Measurements from ENCODE around the gene ZNF628.

The ZNF628 gene

DNA sequence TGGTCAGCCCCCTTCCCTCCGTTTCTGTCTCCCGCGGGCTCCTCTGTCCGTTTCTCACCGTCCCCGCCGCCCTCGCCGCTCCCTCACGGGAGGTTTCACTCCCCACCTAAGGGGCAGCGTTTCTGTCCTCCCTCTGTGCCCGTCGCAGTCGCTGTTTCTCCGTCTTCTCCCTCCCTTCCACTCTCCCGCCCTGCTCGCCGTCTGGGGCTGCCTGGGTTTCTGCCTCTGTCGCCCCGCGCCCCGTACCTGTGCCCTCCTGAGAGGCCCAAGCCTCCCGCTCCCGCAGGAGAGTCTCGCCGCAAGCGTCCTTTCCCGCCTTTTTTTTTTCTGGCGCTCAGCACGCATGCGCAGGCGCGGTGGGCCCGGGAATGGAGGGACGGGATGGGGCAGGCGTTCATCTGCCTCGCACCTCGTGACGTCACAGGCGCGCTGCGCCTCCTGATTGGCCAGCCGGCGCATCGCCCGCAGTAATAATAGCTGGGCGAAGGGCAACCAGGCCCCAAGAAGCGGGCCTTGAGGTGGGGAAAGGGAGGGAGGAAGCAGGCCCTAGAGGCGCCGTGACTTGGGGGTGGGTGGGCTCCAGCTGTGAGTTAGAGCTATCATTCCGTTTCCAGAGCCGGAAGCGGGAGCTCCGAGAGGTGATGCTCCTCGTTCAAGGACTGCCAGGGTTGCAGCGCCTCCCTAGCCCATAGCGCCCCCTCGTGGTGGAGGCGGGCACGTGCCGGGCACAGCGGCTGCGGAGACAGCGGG is 27.3 kb downstream of the ZNF628 start:
- Histone ChIP-seq H3K4me1 (ENCODE audit: control insufficient read depth, insufficient read depth, low read length, poor library complexity, severe bottlenecking) (no peaks in the 10 kb centered on the region), H3K4me3 (ENCODE audit: extremely low read depth, insufficient read depth, low read length, poor library complexity, severe bottlenecking) (peak overlapping the region; percentile 31), H3K36me3 (ENCODE audit: control insufficient read depth, insufficient read depth, low read length) (peaks cover 5% of the 10 kb centered on the region), H3K9me3 (ENCODE audit: control insufficient read depth, low read length) (no peaks in the 10 kb centered on the region), H3K27ac (ENCODE audit: low read depth, low read length, severe bottlenecking) (no peak overlapping the region)
- WGBS, 2 experiments (ENCODE audit: insufficient coverage in 2 of 2), result 33 to 35% methylated on average over 46 to 59 of the region's 64 CpGs

DNA sequence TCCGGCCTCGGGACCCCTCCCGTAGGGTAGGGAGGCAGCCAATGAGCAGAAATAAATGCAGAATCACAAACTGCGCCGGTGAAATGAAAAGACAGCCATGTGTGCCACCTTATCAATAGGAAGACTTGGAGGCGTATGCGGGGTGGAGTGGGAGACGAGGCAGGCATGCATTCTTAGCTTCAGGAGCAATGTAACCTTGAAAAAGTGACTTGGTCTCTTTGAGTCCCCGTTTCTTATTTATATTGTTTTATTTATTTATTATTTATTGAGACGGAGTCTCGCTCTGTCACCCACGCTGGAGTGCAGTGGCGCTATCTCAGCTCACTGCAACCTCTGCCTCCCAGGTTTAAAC is 27.8 kb downstream of the ZNF628 start:
- no peaks in the 10 kb centered on the region for H3K9me3 ChIP-seq (ENCODE audit: control insufficient read depth, low read length)
- peaks cover 5% of the 10 kb centered on the region for H3K36me3 ChIP-seq (ENCODE audit: control insufficient read depth, insufficient read depth, low read length)
- H3K4me3 ChIP-seq (ENCODE audit: extremely low read depth, insufficient read depth, low read length, poor library complexity, severe bottlenecking), result peak overlapping the region; percentile 31
- 33 to 35% methylated on average over 9 to 10 of the region's 13 CpGs for WGBS, 2 experiments (ENCODE audit: insufficient coverage in 2 of 2)
- no peak overlapping the region for H3K27ac ChIP-seq (ENCODE audit: low read depth, low read length, severe bottlenecking)
- no peaks in the 10 kb centered on the region for H3K4me1 ChIP-seq (ENCODE audit: control insufficient read depth, insufficient read depth, low read length, poor library complexity, severe bottlenecking)

DNA sequence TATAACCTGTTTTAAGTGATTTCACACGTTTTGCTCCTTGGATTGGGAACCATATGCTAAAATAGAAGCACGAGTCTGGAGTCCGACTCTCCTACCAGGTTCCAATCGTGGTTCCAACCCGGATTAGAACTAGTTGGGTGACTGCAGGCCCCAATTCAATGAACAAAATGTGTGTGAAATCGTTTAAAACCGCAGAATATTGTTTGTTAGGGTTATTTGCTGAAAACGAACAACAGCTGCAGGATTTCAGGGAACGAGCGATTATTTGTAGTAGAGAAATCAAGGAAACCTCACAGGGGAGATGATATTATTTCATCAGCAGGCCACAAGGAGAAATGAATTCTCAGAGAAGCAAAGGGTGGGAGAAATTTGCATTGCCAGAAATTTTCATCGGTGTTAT is 28.6 kb downstream of the ZNF628 start:
- H3K4me1 ChIP-seq (ENCODE audit: control insufficient read depth, insufficient read depth, low read length, poor library complexity, severe bottlenecking), result no peaks in the 10 kb centered on the region
- WGBS, 2 experiments (ENCODE audit: insufficient coverage in 2 of 2), result 85 to 89% methylated on average over 11 of the region's 11 CpGs
- H3K27ac ChIP-seq (ENCODE audit: low read depth, low read length, severe bottlenecking), result no peak overlapping the region
- peaks cover 4% of the 10 kb centered on the region for H3K36me3 ChIP-seq (ENCODE audit: control insufficient read depth, insufficient read depth, low read length)
- no peak overlapping the region for H3K4me3 ChIP-seq (ENCODE audit: extremely low read depth, insufficient read depth, low read length, poor library complexity, severe bottlenecking)
- no peaks in the 10 kb centered on the region for H3K9me3 ChIP-seq (ENCODE audit: control insufficient read depth, low read length)

DNA sequence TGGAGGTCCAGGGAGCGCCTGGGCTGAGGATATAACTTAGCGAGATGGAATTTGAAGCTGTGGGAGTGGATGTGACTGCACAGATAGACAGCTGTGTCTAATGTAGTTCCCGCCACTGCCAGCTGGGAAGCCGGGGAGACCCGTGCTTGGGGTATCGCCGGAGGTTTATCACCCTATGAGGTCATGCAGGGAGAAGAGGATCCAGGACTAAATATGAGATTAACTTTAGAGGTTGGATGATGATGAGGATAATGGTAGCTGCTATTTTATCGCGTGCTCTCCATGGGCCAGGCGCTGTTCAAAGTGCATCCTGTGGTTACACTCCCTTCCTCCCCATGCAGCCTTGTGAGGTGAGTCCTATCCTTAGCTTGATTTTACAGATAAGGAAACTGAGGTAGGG is 31.7 kb downstream of the ZNF628 start:
- H3K4me3 ChIP-seq (ENCODE audit: extremely low read depth, insufficient read depth, low read length, poor library complexity, severe bottlenecking), result no peak overlapping the region
- no peaks in the 10 kb centered on the region for H3K4me1 ChIP-seq (ENCODE audit: control insufficient read depth, insufficient read depth, low read length, poor library complexity, severe bottlenecking)
- H3K9me3 ChIP-seq (ENCODE audit: control insufficient read depth, low read length), result no peaks in the 10 kb centered on the region
- no peaks in the 10 kb centered on the region for H3K36me3 ChIP-seq (ENCODE audit: control insufficient read depth, insufficient read depth, low read length)
- WGBS, 2 experiments (ENCODE audit: insufficient coverage in 2 of 2), result 67 to 82% methylated on average over 3 to 9 of the region's 10 CpGs
- H3K27ac ChIP-seq (ENCODE audit: low read depth, low read length, severe bottlenecking), result no peak overlapping the region

DNA sequence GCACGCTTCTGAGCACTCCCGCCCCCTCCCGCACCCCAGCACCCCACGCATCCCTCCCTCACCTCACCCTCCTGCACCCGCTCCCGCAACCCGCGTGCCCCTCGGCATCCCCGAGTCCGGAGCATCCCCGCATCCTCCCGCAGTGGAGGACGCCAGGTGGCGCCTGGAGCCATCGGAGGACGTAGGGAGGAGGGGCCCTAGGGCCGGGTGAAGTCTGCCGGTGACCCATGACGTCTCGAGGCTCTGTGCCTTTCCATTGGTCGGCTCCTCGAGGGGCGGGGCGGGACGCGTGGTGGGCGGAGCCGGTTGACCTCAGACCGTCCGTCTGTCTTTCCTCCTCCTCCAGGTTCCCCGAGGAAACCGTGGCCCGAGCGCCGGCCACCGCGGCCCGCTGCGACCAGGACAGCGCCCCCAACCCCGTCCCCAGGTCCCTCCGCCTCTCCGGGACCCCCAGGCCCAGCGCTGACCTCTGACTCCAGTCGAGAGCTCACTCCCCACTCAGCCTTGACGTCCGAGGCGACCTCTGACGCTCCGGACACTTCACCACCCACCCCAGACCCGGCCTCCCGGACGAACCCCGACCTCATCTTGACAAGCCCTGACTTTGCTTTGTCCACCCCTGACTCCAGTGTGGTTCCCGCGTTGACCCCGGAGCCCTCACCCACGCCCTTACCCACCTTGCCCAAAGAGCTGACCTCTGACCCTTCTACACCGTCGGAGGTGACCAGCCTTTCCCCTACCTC is 40.6 kb downstream of the ZNF628 start:
- Histone ChIP-seq H3K27ac (ENCODE audit: low read depth, low read length, severe bottlenecking) (no peak overlapping the region), H3K4me1 (ENCODE audit: control insufficient read depth, insufficient read depth, low read length, poor library complexity, severe bottlenecking) (no peaks in the 10 kb centered on the region), H3K36me3 (ENCODE audit: control insufficient read depth, insufficient read depth, low read length) (no peaks in the 10 kb centered on the region), H3K4me3 (ENCODE audit: extremely low read depth, insufficient read depth, low read length, poor library complexity, severe bottlenecking) (peak overlapping the region; percentile 12), H3K9me3 (ENCODE audit: control insufficient read depth, low read length) (no peaks in the 10 kb centered on the region)
- 25 to 28% methylated on average over 39 to 52 of the region's 61 CpGs for WGBS, 2 experiments (ENCODE audit: insufficient coverage in 2 of 2)

DNA sequence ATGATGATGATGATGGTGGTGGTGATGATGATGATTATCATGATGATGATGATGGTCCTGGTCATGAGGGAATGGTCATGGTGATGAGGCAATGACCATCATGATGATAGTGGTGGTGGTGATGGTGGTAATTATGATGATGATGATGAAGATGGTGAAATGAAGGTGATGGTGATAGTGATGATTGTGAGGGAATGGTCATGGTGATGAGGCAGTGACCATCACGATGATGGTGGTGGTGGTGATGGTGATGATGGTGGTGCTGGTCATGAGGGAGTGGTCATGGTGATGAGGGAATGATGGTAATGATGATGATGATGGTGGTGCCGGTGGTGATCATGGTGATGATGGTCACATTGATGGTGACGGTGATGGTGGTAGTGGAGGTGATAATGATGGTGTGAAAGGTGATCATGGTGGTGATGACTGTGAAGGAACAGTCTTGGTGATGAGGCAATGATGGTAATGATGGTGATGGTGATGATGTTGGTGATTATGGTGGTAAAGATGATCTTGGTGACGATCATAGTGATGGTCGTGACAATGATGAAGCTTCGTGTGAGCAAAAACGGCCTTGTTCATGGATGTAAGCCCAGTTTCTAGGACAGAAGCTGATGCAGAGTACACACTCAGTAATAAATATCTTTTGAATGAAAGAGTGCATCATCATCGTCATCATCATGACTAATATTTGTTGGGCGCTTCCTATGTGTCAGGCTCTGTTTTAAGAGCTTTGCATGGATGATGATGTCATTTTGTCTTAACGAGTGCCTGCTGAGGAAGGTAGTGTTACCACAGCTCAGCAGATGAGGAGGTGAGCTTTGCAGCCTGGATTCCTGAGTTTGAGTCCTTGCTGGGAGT is 43.3 kb downstream of the ZNF628 start:
- Histone ChIP-seq H3K36me3 (ENCODE audit: control insufficient read depth, insufficient read depth, low read length) (no peaks in the 10 kb centered on the region), H3K27ac (ENCODE audit: low read depth, low read length, severe bottlenecking) (no peak overlapping the region), H3K4me1 (ENCODE audit: control insufficient read depth, insufficient read depth, low read length, poor library complexity, severe bottlenecking) (no peaks in the 10 kb centered on the region), H3K9me3 (ENCODE audit: control insufficient read depth, low read length) (no peaks in the 10 kb centered on the region), H3K4me3 (ENCODE audit: extremely low read depth, insufficient read depth, low read length, poor library complexity, severe bottlenecking) (no peak overlapping the region)
- 89 to 95% methylated on average over 7 to 10 of the region's 10 CpGs for WGBS, 2 experiments (ENCODE audit: insufficient coverage in 2 of 2)

DNA sequence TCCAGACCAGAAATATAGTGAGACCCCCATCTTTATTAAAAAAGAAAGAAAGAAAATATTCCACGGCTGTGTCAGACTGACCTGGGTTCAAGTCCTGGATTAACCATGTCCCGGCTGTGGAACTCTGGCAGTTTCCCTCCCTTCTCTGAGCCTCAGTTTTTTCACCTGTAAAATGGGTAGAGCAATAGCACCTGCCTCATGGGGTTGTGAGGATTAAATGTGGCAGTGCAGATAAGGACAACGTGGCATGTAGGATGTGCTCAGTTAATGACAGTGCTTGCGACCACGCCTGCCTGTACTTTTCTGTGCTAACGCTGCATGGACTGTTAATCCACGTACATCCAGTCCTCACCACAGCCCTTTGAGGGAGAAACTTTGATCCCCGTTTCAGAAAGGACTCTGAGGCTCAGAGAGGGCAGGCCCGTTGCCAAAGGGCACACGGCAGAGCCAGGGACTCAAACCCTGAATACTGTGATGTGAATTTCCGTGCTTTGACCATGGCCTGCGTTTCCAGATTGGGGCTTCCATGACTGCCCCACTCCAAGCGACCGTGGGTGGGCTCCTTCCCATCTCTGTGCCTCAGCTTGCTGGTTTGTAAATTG is 44.4 kb downstream of the ZNF628 start:
- Histone ChIP-seq H3K27ac (ENCODE audit: low read depth, low read length, severe bottlenecking) (no peak overlapping the region), H3K4me3 (ENCODE audit: extremely low read depth, insufficient read depth, low read length, poor library complexity, severe bottlenecking) (no peak overlapping the region), H3K4me1 (ENCODE audit: control insufficient read depth, insufficient read depth, low read length, poor library complexity, severe bottlenecking) (peaks cover 3% of the 10 kb centered on the region), H3K9me3 (ENCODE audit: control insufficient read depth, low read length) (no peaks in the 10 kb centered on the region), H3K36me3 (ENCODE audit: control insufficient read depth, insufficient read depth, low read length) (no peaks in the 10 kb centered on the region)
- WGBS, 2 experiments (ENCODE audit: insufficient coverage in 2 of 2), result 87 to 92% methylated on average over 13 to 14 of the region's 14 CpGs

DNA sequence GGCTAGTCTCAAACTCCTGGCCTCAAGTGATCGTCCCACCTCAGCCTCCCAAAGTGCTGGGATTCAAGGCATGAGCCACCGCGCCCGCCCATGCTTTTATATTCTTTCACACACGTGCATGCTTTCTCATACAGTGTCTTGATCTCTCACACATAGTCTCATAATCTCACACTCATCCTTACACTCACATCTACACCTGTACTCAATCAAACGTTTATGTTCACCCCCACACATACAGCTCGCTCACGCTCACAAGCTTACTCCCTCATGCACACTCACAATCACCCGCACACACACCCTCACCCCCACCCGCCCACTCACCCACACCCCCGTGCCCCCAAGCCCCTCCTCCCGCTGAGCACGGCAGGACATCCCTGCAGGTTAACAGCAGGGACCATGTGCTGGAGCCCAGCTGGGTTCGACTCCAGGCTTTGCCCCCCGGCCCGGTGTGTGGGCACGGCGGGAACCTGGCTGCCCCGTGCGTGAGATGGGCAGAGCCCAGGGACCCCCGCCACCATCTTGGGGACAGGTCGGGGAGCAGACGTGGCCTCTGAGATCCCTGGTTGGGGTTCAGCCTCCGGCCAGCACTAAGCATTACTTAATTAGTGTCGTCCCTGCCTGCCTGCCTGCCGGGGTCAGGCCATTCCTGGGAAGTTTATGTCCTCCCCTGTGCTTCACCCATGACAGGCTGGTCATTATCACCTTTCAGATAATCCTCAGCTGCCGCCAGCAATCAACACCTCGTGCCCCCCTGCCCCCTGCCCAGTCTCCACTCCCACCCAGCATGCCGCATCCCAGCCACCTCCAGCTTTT is 49.1 kb downstream of the ZNF628 start:
- Histone ChIP-seq H3K4me1 (ENCODE audit: control insufficient read depth, insufficient read depth, low read length, poor library complexity, severe bottlenecking) (peaks cover 8% of the 10 kb centered on the region), H3K27ac (ENCODE audit: low read depth, low read length, severe bottlenecking) (no peak overlapping the region), H3K36me3 (ENCODE audit: control insufficient read depth, insufficient read depth, low read length) (no peaks in the 10 kb centered on the region), H3K9me3 (ENCODE audit: control insufficient read depth, low read length) (no peaks in the 10 kb centered on the region), H3K4me3 (ENCODE audit: extremely low read depth, insufficient read depth, low read length, poor library complexity, severe bottlenecking) (no peak overlapping the region)
- WGBS, 2 experiments (ENCODE audit: insufficient coverage in 2 of 2), result 63% methylated on average over 17 to 25 of the region's 29 CpGs

DNA sequence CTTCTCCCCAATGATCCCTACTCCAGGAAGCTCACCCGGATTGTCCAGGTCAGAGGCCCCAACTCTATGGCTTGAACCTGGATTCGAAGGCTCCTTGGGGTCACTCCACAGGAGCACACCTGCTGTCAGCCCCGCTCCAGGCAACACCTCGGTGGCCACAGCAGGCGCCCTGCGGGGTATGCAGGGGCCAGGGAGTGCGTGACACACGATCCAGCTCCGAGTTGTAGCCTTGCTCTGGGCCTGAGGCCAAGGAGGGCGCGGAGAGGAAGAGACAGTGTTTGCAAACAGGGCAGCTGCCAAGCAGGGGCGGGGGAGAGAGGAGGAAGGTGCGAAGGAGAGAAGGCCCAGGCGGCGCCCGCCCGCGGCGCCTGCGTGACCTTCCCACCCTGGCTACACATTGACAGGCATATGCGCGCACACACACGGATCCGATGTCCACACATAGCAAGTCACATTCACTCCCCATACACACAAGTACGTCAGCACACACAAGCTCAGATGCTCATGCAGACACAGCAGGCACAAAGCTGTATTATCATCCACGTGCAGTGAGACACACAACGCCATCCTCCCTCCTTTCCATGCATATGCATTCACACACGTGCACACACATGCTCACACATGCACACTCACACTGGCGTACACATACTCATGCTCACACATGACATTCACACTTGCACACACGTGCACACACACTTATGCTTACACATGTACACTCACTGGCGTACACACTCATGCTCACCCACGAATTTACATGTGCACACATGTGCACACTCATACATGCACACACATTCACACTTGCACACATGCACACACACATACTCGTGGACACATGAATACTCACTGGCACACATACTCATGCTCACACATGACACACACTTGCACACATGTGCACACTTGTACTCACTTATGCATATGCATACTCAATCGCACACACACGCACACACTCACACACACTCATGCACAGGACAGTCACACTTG is 50.1 kb downstream of the ZNF628 start:
- no peaks in the 10 kb centered on the region for H3K9me3 ChIP-seq (ENCODE audit: control insufficient read depth, low read length)
- no peak overlapping the region for H3K27ac ChIP-seq (ENCODE audit: low read depth, low read length, severe bottlenecking)
- H3K4me1 ChIP-seq (ENCODE audit: control insufficient read depth, insufficient read depth, low read length, poor library complexity, severe bottlenecking), result peaks cover 8% of the 10 kb centered on the region
- H3K4me3 ChIP-seq (ENCODE audit: extremely low read depth, insufficient read depth, low read length, poor library complexity, severe bottlenecking), result no peak overlapping the region
- no peaks in the 10 kb centered on the region for H3K36me3 ChIP-seq (ENCODE audit: control insufficient read depth, insufficient read depth, low read length)
- 57 to 65% methylated on average over 25 to 31 of the region's 35 CpGs for WGBS, 2 experiments (ENCODE audit: insufficient coverage in 2 of 2)
